Fibroblast of villous mesenchyme (primary cell): Measurements from ENCODE around the gene NTRK3. TPM values are rescaled to one million over a fixed set of nuclear protein-coding genes. Genes with fewer than 3 reads are reported as not detected.

ENCODE experiments used
- DNase-seq: peaks from one replicate; pipeline ENCODE4 v3.0.0-alpha.2; 2010; ENCODE audit warnings: low read depth
- H3K4me3 ChIP-seq: 2 replicates; pipeline ENCODE4 v1.5.1; 2011; ENCODE audit warnings: low read depth, mild to moderate bottlenecking, low read length
- CTCF ChIP-seq: IDR thresholded peaks from 2 replicates; pipeline ENCODE4 v1.5.1; 2012; ENCODE audit warnings: low read depth, mild to moderate bottlenecking, low read length; ENCODE audit not compliant: insufficient read depth
- total RNA-seq: library from RNA; depleted of rRNA; stranded (reverse); fragments of >200 nt; gene quantifications from 2 replicates; pipeline ENCODE4 v1.2.3, GENCODE V29; 2012

The NTRK3 gene
- total RNA-seq, 1 donor = not detected

GRCh38 chr15:88049506-88049905 is 207.0 kb downstream of the NTRK3 start:
- TF ChIP-seq CTCF = no peak
- DNase-seq = no peak
- H3K4me3 ChIP-seq = no peak overlapping the region

GRCh38 chr15:88048755-88049154 is 207.8 kb downstream of the NTRK3 start:
- no peak overlapping the region for H3K4me3 ChIP-seq
- no peak for TF ChIP-seq CTCF
- DNase-seq = no peak

GRCh38 chr15:88048237-88048636 is 208.3 kb downstream of the NTRK3 start:
- no peak for TF ChIP-seq CTCF
- no peak overlapping the region for H3K4me3 ChIP-seq
- no peak for DNase-seq

GRCh38 chr15:88046576-88047129 is 209.9 kb downstream of the NTRK3 start:
- no peak for DNase-seq
- TF ChIP-seq CTCF = no peak
- H3K4me3 ChIP-seq = no peak overlapping the region

- H3K4me3 ChIP-seq = no peak overlapping the region
- no peak for TF ChIP-seq CTCF
- DNase-seq = no peak
Measured at GRCh38 chr15:88043396-88043795, 213.1 kb downstream of the NTRK3 start.

- DNase-seq = no peak
- H3K4me3 ChIP-seq = no peak overlapping the region
- TF ChIP-seq CTCF = no peak
Measured at GRCh38 chr15:88042047-88042446, 214.5 kb downstream of the NTRK3 start.

- DNase-seq = no peak
- no peak for TF ChIP-seq CTCF
Measured at GRCh38 chr15:88040516-88040915, 216.0 kb downstream of the NTRK3 start.

More at GRCh38 chr15:88040516-88040915, 216.0 kb downstream of the NTRK3 start:
- H3K4me3 ChIP-seq = no peak overlapping the region
